SW480 (cell line): Measurements from ENCODE around the gene MSLN.

Experiments used
- DNase-seq: peaks from one replicate; pipeline ENCODE4 v3.0.0-alpha.2; 2016; ENCODE audit warnings: low spot score

The MSLN gene

DNA sequence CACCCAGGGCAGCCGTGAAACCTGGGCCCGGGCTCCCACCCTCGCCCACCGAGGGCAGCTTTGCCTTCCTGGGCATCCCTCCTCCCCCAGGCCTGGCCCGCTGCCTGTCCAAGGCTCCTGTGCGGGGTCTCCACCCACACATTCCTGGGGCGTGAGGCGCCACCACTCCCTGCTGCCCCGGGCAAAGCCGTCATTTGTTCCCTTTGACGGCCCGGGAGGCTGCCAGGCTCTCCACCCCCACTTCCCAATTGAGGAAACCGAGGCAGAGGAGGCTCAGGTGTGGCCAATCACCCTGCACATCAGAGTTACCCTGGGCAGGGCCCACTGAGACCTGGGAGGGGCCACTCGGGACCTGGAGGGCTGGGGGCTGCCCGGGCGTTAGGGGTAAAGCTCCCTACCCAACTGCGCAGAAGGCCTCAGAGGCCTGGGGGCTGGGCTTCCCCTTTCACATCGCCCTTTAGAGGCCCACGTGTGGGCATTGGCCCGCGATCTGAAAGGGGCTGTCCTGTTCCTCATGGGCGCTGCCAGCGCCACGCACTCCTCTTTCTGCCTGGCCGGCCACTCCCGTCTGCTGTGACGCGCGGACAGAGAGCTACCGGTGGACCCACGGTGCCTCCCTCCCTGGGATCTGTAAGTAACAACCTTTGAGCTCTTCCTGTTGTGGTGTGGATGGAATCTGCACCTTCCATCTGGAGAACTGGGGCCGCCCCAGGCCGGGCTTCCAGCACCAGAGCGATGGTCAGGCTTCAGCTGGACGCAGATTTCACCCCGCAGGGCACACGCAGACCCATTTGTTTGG is at the start of gene MSLN:
MSLN (plus strand) TSS at position 190 of the 799 bp plus-strand sequence. CDS start 1,947 bp downstream, outside the sequence.
- peak; percentile 86 for DNase-seq

- DNase-seq = no peak
Observed at GRCh38 chr16:711084-711483, 49.5 kb upstream of the MSLN start.

DNA sequence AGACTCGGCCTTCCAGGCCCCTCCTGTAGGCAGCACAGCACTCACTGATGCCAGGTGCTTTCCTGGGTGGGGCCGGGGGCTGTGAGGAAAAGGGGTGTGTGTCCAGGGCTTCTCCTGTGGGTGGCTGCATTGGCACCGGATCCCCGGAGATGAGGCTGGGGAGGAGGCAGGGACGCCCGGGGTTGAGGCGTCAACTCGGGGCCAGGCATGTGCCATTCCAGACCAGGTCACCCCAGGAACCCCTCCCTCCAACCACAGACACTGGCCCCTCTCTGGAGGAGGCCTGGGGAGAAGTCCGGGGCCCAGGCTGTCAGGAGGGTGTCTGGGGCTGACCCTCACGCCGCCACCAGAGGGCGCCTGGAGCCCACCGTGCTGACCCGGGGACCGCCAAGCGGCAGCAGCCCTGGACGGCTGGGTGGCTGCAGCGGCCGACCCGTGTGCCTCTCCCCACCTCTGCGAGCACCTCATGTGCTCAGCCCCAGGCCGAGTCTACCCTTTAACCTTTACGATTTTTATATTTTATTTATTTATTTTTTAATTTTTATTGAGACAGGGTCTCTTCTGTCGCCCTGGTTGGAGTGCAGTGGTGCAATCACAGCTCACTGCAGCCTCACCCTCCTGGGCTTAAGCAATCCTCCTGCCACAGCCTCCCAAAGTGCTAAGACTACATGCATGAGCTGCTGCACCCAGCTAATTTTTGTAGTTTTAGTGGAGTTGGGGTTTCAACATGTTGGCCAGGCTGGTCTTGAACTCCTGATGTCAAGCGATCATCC is 48.8 kb upstream of the MSLN start:
- DNase-seq = no peak

DNA sequence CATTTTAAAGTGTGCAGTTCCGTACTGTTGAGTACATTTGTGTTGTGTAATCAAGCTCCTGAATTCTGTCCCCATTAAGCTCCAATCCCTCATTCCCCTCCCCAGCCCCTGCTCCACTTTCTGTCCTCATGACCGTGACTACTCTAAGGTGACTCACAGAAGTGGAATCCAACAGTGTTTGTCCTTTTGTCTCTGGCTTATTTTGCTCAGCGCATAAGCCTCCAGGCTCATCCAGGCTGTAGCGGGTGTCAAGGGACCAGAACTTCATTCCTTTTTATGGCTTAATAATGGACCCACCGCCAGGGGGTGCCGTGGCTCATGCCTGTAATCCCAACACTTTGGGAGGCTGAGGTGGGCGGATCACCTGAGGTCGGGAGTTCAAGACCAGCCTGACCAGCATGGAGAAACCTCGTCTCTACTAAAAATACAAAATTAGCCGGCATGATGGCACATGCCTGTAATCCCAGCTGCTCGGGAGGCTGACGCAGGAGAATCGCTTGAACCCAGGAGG is 47.7 kb upstream of the MSLN start:
- DNase-seq = peak; percentile 90

DNA sequence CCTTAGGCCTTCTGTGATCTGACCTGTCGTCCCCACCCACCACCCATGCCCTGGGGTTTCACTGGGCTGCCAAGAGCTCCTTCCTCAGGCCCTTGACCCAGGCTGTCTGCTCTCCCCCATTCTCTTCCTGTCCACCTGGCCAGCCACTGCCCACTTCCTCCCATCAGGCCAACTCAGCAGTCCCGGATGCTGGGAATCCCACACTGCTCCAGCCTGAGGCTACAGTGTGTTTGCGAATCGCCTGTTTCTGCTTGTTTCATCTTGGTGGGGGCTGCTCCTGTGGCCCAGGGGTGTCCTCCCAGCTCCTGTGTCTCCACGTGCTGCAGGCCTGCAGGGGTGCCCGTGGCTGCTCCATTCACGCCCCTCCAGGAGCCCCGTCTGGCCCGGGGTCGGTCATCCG is 46.5 kb upstream of the MSLN start:
- DNase-seq = no peak

DNA sequence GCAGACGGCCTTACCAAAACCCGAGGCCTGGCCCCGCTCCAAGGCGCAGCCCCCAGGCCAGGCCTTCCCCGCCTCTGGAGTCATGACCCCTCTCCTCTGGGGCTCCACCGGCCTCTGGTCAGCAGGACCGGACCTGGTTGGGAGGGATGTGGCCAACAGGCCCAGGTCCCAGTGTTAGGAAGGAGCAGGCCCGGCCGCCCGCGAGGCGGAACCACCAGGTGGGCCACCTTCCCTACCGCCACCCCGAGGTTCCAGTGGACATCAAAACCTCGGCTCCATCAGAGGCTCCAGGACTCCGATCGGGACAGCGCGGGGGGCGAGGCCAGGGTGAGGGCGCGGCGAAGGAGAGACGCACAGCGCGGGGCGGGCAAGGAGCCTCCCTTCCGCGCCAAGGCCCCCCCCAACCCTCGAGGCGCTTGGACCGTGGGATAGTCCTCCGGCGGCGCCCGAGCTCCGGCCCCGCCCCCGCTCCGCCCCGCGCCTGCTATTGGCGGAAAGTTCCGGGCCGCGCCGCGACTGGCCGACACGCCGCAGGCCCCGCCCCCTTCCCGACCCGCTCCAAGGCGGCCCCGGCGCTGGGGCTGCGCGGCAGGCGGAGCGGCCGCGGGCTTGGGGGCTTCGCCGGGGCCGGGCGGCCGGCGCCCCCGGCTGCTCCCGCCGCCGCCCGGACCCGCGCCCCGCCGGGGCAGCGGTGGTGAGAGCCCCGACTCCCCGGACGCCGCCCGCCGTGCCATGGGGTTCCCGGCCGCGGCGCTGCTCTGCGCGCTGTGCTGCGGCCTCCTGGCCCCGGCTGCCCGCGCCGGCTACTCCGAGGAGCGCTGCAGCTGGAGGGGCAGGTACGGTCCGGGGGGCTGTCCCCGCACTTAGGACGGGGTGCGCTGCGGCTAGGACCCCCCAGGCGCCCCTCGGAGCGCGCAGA is 45.7 kb upstream of the MSLN start, which contains the start of gene METRN:
METRN (plus strand) TSS at position 561 of the 919 bp plus-strand sequence; CDS start at position 733, 172 bp downstream.
- DNase-seq = peak; percentile 80

DNA sequence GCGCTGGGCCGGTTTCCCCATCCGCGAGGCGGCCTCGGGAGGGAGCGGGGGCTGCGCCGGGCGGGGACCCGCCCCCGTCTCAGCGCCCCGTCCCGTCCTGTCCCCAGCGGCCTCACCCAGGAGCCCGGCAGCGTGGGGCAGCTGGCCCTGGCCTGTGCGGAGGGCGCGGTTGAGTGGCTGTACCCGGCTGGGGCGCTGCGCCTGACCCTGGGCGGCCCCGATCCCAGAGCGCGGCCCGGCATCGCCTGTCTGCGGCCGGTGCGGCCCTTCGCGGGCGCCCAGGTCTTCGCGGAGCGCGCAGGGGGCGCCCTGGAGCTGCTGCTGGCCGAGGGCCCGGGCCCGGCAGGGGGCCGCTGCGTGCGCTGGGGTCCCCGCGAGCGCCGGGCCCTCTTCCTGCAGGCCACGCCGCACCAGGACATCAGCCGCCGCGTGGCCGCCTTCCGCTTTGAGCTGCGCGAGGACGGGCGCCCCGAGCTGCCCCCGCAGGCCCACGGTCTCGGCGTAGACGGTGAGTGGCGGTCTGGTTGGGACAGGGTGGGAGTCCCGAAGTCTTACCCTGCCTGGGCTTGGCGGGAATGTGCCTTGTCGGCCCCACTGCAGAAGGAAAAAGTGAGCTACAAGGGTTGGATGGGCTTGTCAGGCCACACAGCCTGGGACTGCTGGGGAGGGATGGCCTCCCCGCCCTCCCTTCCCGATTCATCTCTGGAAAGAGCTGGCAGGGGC is 44.9 kb upstream of the MSLN start:
- DNase-seq = no peak

DNA sequence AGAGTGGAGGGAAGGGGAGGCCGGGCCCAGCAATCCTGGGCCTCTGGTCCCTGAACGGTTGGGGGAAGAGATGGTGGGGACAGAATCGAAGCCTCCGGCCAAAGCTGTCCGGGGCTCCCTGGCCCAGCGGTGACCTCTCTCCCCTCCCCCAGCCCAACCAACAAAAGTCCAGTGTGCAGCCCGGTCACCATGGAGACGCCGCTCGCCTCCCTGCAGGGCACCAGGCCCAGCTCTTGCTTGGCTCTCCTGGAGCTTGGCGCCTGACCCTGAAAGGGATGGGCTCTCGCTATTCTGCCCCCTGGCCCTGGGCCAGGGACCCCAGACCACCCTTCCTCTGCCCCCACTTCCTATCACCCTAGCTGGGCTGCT is 44.4 kb upstream of the MSLN start:
- DNase-seq = no peak

DNA sequence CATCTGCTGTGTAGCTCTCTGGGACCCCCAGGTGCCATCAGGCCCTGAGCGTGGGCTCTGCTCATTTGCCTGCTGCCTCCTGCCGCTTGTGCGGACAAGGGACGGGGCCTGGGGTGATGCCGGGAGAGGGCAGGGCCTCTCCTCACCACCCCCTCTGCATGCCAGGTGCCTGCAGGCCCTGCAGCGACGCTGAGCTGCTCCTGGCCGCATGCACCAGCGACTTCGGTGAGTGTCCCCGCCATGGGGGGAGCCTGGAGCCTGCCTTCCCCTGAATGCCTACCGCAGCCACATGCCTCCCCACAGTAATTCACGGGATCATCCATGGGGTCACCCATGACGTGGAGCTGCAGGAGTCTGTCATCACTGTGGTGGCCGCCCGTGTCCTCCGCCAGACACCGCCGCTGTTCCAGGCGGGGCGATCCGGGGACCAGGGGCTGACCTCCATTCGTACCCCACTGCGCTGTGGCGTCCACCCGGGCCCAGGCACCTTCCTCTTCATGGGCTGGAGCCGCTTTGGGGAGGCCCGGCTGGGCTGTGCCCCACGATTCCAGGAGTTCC is 43.7 kb upstream of the MSLN start:
- no peak for DNase-seq

DNA sequence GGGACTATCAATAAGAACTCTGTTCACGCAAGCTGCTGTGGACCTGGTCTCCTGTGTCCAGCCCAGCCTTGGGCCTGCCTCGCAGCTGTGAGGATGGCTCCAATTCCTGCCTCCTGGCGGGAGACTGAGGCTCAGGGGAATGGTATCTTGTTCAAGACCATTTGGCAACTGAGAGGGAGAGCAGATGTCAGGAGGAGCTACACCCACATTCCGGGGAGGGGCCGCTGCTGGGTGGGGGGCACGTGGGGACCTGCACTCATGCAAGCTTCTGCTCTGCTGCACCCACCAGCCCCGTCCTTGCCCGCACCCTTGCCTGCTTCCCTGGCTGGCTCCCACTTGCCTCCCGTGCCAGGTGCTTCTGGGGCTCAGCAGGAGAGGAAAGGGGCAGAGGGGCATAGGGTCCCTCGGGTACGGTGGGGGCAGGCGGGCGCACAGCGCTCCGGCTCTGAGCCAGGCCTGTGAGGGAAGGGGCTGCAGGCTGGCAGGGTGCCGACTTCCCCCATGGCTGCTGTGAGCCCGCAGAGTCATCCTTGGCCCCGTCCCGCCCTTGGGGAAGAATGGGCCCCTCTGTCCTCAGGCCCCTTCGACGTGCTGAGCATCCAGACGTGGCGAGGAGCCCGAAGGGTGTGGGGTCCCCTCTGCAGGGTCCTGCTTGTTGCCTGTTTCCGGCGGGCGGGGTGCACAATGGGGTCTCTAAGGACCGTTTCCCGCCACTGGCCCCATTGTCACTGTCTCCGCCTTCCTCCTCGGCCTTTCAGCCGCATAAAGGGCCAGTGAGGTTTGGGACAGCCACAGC is 42.9 kb upstream of the MSLN start:
- DNase-seq = no peak

DNA sequence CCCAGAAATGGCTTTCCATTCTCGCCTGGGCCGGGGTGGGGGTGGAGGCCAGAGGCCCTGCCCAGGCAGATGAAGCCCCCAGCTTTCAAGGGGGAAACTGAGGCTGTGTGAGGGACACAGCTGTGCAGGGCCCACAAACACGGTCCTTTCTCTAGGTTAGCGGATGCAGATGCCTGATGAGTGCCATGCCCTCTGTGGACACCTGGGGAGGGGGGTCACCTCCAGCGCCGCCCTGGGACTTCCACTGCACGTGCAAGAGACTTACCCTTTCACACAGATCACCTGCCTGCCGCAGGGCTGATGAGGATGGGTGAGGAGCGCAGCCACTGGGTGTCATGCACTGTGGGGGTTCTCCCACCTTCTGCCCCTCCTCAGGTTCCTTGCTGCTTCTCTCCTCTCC is 42.1 kb upstream of the MSLN start:
- DNase-seq = no peak

DNA sequence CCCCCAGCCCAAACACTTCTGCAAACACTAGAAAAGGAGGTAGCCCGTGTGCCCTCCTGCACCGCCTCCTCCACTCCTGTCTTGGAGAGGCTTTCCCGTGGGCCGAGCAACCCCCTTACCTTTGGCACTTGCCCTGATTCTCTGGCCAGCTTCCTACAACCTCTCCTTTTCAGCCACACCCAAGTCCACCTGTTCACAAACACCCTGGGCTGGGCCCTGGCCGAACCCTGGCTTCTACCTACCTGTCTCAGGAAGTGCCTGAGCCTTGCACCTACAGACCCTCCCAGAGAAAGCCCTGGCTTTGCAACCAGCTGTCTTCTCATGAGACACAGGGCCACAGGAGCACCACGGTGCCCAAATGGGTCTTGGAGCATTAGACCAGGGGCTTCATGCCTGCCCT is 41.6 kb upstream of the MSLN start:
- DNase-seq = no peak

DNA sequence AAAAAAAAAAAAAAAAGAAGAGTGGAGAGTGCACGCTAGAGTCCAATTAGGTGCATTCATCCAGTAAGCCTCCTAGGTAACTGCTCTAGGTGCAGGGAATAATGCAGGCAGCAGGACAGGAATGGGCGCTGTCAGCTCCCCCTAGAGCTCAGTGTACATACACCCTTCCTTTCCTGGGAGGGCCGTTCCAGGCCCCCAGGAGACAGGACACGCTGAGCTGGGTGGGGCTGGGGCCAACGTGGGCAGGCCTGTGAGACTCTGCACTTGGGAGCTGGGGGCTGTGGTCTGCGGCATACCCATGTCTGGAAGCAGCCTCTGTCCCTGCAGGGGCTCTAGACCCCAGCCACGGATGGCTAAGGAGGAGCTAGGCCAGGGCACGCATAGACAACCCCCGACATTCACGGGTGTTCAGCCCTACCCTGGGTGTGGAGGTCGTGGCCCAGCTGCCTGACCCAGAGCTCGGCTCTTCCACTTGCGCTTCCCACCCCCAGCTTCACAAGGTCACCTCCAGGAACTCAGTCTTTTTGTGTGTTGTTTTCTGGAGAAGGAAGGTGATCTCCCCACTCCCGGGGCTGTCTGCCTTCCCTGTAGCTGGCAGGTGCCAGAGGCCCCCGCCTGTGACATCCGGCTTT is 40.6 kb upstream of the MSLN start:
- peak; percentile 87 for DNase-seq

- no peak for DNase-seq
Observed at GRCh38 chr16:720447-720989, 40.0 kb upstream of the MSLN start.

DNA sequence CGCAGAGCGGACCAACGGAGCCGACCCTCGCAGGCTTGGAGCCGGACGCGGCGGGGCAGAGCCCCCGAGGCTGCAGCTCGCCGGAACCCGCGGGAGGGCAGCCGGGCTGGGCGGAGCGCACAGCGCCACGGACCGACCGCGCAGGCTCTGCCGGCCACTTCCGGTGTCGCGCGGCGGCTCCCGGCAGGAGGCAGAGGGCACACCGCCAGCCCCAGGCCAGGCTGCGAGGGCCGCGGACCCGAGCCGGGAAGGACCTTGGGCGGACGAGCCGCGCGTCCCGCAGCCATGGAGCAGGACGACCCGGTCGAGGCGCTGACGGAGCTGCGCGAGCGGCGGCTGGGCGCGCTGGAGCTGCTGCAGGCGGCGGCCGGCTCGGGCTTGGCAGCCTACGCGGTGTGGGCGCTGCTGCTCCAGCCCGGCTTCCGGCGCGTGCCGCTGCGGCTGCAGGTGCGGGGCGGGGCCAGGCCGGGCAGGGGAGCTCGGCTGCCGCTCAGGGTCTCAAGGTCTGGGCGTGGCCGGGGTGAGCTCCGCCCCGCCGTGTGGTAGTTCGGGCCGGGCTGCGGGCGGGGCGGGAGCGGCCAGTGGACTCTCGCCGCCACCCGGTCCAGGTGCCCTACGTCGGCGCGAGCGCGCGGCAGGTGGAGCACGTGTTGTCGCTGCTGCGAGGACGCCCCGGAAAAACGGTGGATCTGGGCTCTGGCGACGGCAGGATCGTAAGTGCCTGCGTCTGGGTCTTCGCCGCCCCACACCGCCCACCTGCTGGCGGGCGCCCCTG is 39.4 kb upstream of the MSLN start, which contains the start of gene ANTKMT:
ANTKMT (plus strand) TSS at position 157 of the 775 bp plus-strand sequence; CDS start at position 286, 129 bp downstream.
- DNase-seq = peak; percentile 90

DNA sequence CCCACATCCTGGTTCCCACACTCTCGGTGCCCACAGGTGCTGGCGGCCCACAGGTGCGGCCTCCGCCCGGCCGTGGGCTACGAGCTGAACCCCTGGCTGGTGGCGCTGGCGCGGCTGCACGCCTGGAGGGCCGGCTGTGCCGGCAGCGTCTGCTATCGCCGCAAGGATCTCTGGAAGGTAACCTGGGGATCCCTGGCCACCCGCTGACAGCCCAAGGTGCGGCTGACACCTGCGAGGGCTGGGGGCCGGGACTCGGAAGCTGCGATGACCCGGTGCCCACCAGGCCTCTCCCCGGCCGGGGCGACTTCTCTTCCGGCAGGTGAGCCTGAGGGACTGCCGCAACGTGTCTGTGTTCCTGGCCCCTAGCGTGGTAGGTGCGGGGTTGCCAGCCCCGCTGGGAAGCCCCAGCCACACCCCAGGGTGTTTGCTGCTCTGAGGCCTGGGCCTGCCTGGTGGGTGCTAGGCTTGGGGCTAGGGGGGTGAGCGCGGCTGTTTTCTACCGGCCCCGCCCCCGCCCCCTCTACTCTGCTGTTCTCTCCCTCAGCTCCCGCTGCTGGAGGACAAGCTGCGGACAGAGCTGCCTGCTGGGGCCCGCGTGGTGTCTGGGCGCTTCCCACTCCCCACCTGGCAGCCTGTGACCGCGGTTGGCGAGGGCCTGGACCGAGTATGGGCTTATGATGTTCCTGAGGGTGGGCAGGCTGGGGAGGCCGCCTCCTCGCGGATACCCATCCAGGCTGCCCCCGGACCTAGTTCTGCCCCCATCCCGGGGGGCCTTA is 38.6 kb upstream of the MSLN start:
- no peak for DNase-seq

GRCh38 chr16:722835-723633 is 37.5 kb upstream of the MSLN start:
- no peak for DNase-seq
